A549 treated with ZK216348 at 1 μM for 4 hours (cell line): Measurements from ENCODE around the gene CYSLTR1. TPM values are rescaled to one million over a fixed set of nuclear protein-coding genes. Genes with fewer than 3 reads are reported as not detected.

ENCODE experiments used
- total RNA-seq: library from RNA; stranded (reverse); fragments of 200-300 nt; extraction: Qiagen RNA extraction; gene quantifications from 5 replicates; pipeline ENCODE4 v1.2.3, GENCODE V29; 2022; ENCODE audit warnings: low read depth

The CYSLTR1 gene, protein sequence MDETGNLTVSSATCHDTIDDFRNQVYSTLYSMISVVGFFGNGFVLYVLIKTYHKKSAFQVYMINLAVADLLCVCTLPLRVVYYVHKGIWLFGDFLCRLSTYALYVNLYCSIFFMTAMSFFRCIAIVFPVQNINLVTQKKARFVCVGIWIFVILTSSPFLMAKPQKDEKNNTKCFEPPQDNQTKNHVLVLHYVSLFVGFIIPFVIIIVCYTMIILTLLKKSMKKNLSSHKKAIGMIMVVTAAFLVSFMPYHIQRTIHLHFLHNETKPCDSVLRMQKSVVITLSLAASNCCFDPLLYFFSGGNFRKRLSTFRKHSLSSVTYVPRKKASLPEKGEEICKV
- not detected in 5 replicates for total RNA-seq

GRCh38 chrX:78327370-78328086 lies at the start of gene CYSLTR1:
TSS of gene CYSLTR1 (minus strand) at chrX:78327611. CDS start at chrX:78273746, 53,865 bp downstream.

Other genes starting within 250 kb of the CYSLTR1 start
- gene PGK1, start 223.4 kb downstream of the CYSLTR1 start, total RNA-seq = 576 to 603 TPM (median 590 TPM) in 5 replicates
- 7.3 to 14.4 TPM (median 11.0 TPM) in 5 replicates for gene TAF9B, start 188.0 kb downstream of the CYSLTR1 start, total RNA-seq